Prostate gland (tissue), 2 donors: Measurements from ENCODE around the gene MOB3A. TPM values are rescaled to one million over a fixed set of nuclear protein-coding genes. Genes with fewer than 3 reads are reported as not detected.

Experiments
- DNase-seq: peaks from one replicate; pipeline ENCODE4 v3.0.0-alpha.2; 2019; ENCODE audit warnings: low spot score
- H3K27ac ChIP-seq, 2 donors: fragments of 200-600 bp; sonication (generic); 2 replicates each; pipeline ENCODE4 v1.5.1; 2017 to 2019
- H3K27me3 ChIP-seq: fragments of 200-600 bp; sonication (generic); replicated peaks from 2 replicates; pipeline ENCODE4 v1.5.1; 2019; ENCODE audit not compliant: insufficient read depth
- H3K36me3 ChIP-seq, 2 donors: fragments of 200-600 bp; sonication (generic); 1 replicate in 1 of 2; 2 replicates in 1 of 2; pipeline versions ENCODE4 v1.5.1 to v1.8.1; 2017 to 2019
- H3K4me1 ChIP-seq: fragments of 200-600 bp; sonication (generic); replicated peaks from 2 replicates; pipeline ENCODE4 v1.5.1; 2019
- H3K4me3 ChIP-seq, 2 donors: fragments of 200-600 bp; sonication (generic); 2 replicates each; pipeline ENCODE4 v1.5.1; 2017 to 2019
- H3K9me3 ChIP-seq: fragments of 200-600 bp; sonication (generic); 2 replicates; pipeline ENCODE4 v1.5.1; 2017
- CTCF ChIP-seq, 4 experiments: fragments of 200-600 bp in 2 of 4; fragments of 450-650 bp in 2 of 4; sonication (generic) in 2 of 4; IDR thresholded peaks; 1 replicate in 3 of 4; 2 replicates in 1 of 4; pipeline ENCODE4 v1.5.1; 2016 to 2019; ENCODE audit warnings: antibody characterized with exemption in 4 of 4, mild to moderate bottlenecking in 2 of 4, moderate library complexity in 2 of 4
- POLR2A ChIP-seq: fragments of 450-650 bp; IDR thresholded peaks from one replicate; pipeline ENCODE4 v1.6.1; 2016; ENCODE audit warnings: antibody characterized with exemption, mild to moderate bottlenecking
- POLR2AphosphoS5 ChIP-seq: sonication (generic); formaldehyde crosslinking; IDR thresholded peaks from one replicate; pipeline ENCODE4 v1.6.1; 2017; ENCODE audit warnings: antibody characterized with exemption
- WGBS: methylation state at CpG from one replicate; pipeline ENCODE4 v1.1.5; 2018; 5-methylcytosine and 5-hydroxymethylcytosine counted together
- intact Hi-C: fragments of 100-400 bp; cut with DNase I; formaldehyde crosslinking; loops from one replicate; pipeline ENCODE4 v1.14.2; 2022
- total RNA-seq, 2 donors: library from RNA; depleted of rRNA; stranded (reverse); fragments of >200 nt; gene quantifications; one replicate each; pipeline ENCODE4 v1.1.0, GENCODE V29; 2016

The MOB3A gene
- total RNA-seq, 2 donors from 2014 or later: 40.1 to 43.5 TPM

GRCh38 chr19:2112516-2113320 lies 16.6 kb upstream of the MOB3A start:
- no peak for DNase-seq
- WGBS: 84% methylated on average over 21 of the region's 23 CpGs
- no peak for TF ChIP-seq CTCF (IDR thresholded peaks at IDR 0.05)
- no peak for TF ChIP-seq POLR2AphosphoS5
- TF ChIP-seq POLR2A: no peak

GRCh38 chr19:2111886-2112285 lies 15.8 kb upstream of the MOB3A start:
- WGBS: 82% methylated on average over 15 of the region's 20 CpGs

More at GRCh38 chr19:2112516-2113320, 16.6 kb upstream of the MOB3A start:
- no peak overlapping the region for H3K4me3 ChIP-seq
- no peaks in the 10 kb centered on the region for H3K4me1 ChIP-seq
- intact Hi-C loops: no loop called here
- no peaks in the 10 kb centered on the region for H3K9me3 ChIP-seq
- no peak overlapping the region for H3K27ac ChIP-seq
- peaks cover 44 to 89% of the 10 kb centered on the region in 2 donors for H3K36me3 ChIP-seq
- no peaks in the 10 kb centered on the region for H3K27me3 ChIP-seq

GRCh38 chr19:2111425-2111824 lies 15.3 kb upstream of the MOB3A start:
- Histone ChIP-seq H3K4me1 (no peaks in the 10 kb centered on the region), H3K27ac (no peak overlapping the region), H3K36me3 (peaks cover 34 to 81% of the 10 kb centered on the region in 2 donors), H3K27me3 (no peaks in the 10 kb centered on the region), H3K4me3 (no peak overlapping the region), H3K9me3 (no peaks in the 10 kb centered on the region)
- 95% methylated on average over 22 of the region's 22 CpGs for WGBS
- DNase-seq: no peak
- intact Hi-C loops: no loop called here
- TF ChIP-seq CTCF (IDR thresholded peaks at IDR 0.05) (no peak), POLR2A (no peak)

More at GRCh38 chr19:2111886-2112285, 15.8 kb upstream of the MOB3A start:
- Histone ChIP-seq H3K27ac (no peak overlapping the region), H3K4me1 (no peaks in the 10 kb centered on the region), H3K27me3 (no peaks in the 10 kb centered on the region), H3K4me3 (no peak overlapping the region), H3K9me3 (no peaks in the 10 kb centered on the region), H3K36me3 (peaks cover 36 to 86% of the 10 kb centered on the region in 2 donors)
- no peak for DNase-seq
- intact Hi-C loops: no loop called here
- TF ChIP-seq CTCF (IDR thresholded peaks at IDR 0.05) (no peak), POLR2A (no peak), POLR2AphosphoS5 (no peak)

- peaks cover 39 to 78% of the 10 kb centered on the region in 2 donors for H3K36me3 ChIP-seq
- TF ChIP-seq POLR2A (no peak), POLR2AphosphoS5 (no peak), CTCF (IDR thresholded peaks at IDR 0.05) (no peak)
- intact Hi-C loops: no loop called here
- H3K4me3 ChIP-seq: no peak overlapping the region
- H3K9me3 ChIP-seq: no peaks in the 10 kb centered on the region
- no peak overlapping the region for H3K27ac ChIP-seq
- WGBS: 95% methylated on average over 12 of the region's 13 CpGs
- DNase-seq: no peak
- H3K4me1 ChIP-seq: no peaks in the 10 kb centered on the region
- H3K27me3 ChIP-seq: no peaks in the 10 kb centered on the region
Measured at GRCh38 chr19:2110822-2111221, 14.7 kb upstream of the MOB3A start.
